HuH-7 (cell line): Measurements from ENCODE around the gene ADAMTS3.

ENCODE experiments used
- DNase-seq: peaks from one replicate; pipeline ENCODE4 v3.0.0; 2011; ENCODE audit warnings: low spot score

Gene ADAMTS3

GRCh38 chr4:72286910-72287309 is 282.1 kb downstream of the ADAMTS3 start:
- DNase-seq, result no peak

GRCh38 chr4:72286185-72286584 is 282.8 kb downstream of the ADAMTS3 start:
- no peak for DNase-seq

- DNase-seq, result no peak
These were observed 285.7 kb downstream of the ADAMTS3 start for GRCh38 chr4:72283357-72283756.

GRCh38 chr4:72280252-72280651 is 288.8 kb downstream of the ADAMTS3 start:
- DNase-seq, result no peak

- DNase-seq, result no peak
These were observed 293.6 kb downstream of the ADAMTS3 start for GRCh38 chr4:72275381-72275780.

- DNase-seq, result no peak
These were observed 294.8 kb downstream of the ADAMTS3 start for GRCh38 chr4:72274251-72274650.

- DNase-seq, result no peak
These were observed 313.8 kb downstream of the ADAMTS3 start for GRCh38 chr4:72255269-72255668.

GRCh38 chr4:72243641-72244040 is 325.4 kb downstream of the ADAMTS3 start:
- no peak for DNase-seq

GRCh38 chr4:72239487-72240116 is 329.4 kb downstream of the ADAMTS3 start:
- DNase-seq, result no peak
